ENCODE data around the gene OTOA. TPM values are rescaled to one million over a fixed set of nuclear protein-coding genes. Genes with fewer than 3 reads are reported as not detected.
"Not testable (repeated sequence)": the region's sequence is repeated elsewhere in the genome, so short reads cannot be mapped to it uniquely, and the experiment has no call there.

The OTOA gene
- polyA plus RNA-seq, 3 donors: 0.08 to 0.14 (median 0.12) TPM

GRCh38 chr16:21717608-21718007 lies 53.8 kb downstream of the OTOA start:
- no peak for DNase-seq (ENCODE audit: low read depth in 3 of 3, low spot score in 2 of 3)

- no peak for DNase-seq (ENCODE audit: low read depth in 3 of 3, low spot score in 2 of 3)
These were observed 55.5 kb downstream of the OTOA start for GRCh38 chr16:21719283-21719682.

GRCh38 chr16:21720533-21720932 lies 56.8 kb downstream of the OTOA start:
- no peak for DNase-seq (ENCODE audit: low read depth in 3 of 3, low spot score in 2 of 3)

GRCh38 chr16:21722771-21723455 lies 59.1 kb downstream of the OTOA start:
- DNase-seq (ENCODE audit: low read depth in 3 of 3, low spot score in 2 of 3): no peak

- no peak for DNase-seq (ENCODE audit: low read depth in 3 of 3, low spot score in 2 of 3)
These were observed 59.8 kb downstream of the OTOA start for GRCh38 chr16:21723532-21723931.

GRCh38 chr16:21727344-21727743 lies 63.6 kb downstream of the OTOA start:
- DNase-seq (ENCODE audit: low read depth in 3 of 3, low spot score in 2 of 3): no peak

- not testable (repeated sequence) for DNase-seq (ENCODE audit: low read depth in 3 of 3, low spot score in 2 of 3)
These were observed 67.5 kb downstream of the OTOA start for GRCh38 chr16:21731233-21731632.

GRCh38 chr16:21740637-21741036 lies 76.9 kb downstream of the OTOA start:
- not testable (repeated sequence) for DNase-seq (ENCODE audit: low read depth in 3 of 3, low spot score in 2 of 3)

- DNase-seq (ENCODE audit: low read depth in 3 of 3, low spot score in 2 of 3): not testable (repeated sequence)
These were observed 92.7 kb downstream of the OTOA start for GRCh38 chr16:21756192-21757079.

- DNase-seq (ENCODE audit: low read depth in 3 of 3, low spot score in 2 of 3): not testable (repeated sequence)
These were observed 93.4 kb downstream of the OTOA start for GRCh38 chr16:21757080-21757671.

- not testable (repeated sequence) for DNase-seq (ENCODE audit: low read depth in 3 of 3, low spot score in 2 of 3)
These were observed 104.5 kb downstream of the OTOA start for GRCh38 chr16:21768280-21768679.

- not testable (repeated sequence) for DNase-seq (ENCODE audit: low read depth in 3 of 3, low spot score in 2 of 3)
These were observed 105.0 kb downstream of the OTOA start for GRCh38 chr16:21768810-21769209.

- DNase-seq (ENCODE audit: low read depth in 3 of 3, low spot score in 2 of 3): not testable (repeated sequence)
These were observed 105.5 kb downstream of the OTOA start for GRCh38 chr16:21769284-21769683.

- not testable (repeated sequence) for DNase-seq (ENCODE audit: low read depth in 3 of 3, low spot score in 2 of 3)
These were observed 106.8 kb downstream of the OTOA start for GRCh38 chr16:21770584-21770983.

- DNase-seq (ENCODE audit: low read depth in 3 of 3, low spot score in 2 of 3): not testable (repeated sequence)
These were observed 108.9 kb downstream of the OTOA start for GRCh38 chr16:21772547-21773206.

- DNase-seq (ENCODE audit: low read depth in 3 of 3, low spot score in 2 of 3): not testable (repeated sequence)
These were observed 109.4 kb downstream of the OTOA start for GRCh38 chr16:21773207-21773553.

GRCh38 chr16:21780525-21780924 lies 116.8 kb downstream of the OTOA start:
- not testable (repeated sequence) for DNase-seq (ENCODE audit: low read depth in 3 of 3, low spot score in 2 of 3)

- not testable (repeated sequence) for DNase-seq (ENCODE audit: low read depth in 3 of 3, low spot score in 2 of 3)
These were observed 126.7 kb downstream of the OTOA start for GRCh38 chr16:21790506-21790905.

- not testable (repeated sequence) for DNase-seq (ENCODE audit: low read depth in 3 of 3, low spot score in 2 of 3)
These were observed 129.5 kb downstream of the OTOA start for GRCh38 chr16:21793310-21793709.

GRCh38 chr16:21798601-21799000 lies 134.8 kb downstream of the OTOA start:
- not testable (repeated sequence) for DNase-seq (ENCODE audit: low read depth in 3 of 3, low spot score in 2 of 3)
